NCI-H510A treated with DMSO at 0.1 percent for 48 hours (cell line): Measurements from ENCODE around the gene ASCC1.

ENCODE experiments used
- DNase-seq: peaks from one replicate; lab custom pipeline; 2025; lab: John Stamatoyannopoulos, UW

ASCC1 gene

DNA sequence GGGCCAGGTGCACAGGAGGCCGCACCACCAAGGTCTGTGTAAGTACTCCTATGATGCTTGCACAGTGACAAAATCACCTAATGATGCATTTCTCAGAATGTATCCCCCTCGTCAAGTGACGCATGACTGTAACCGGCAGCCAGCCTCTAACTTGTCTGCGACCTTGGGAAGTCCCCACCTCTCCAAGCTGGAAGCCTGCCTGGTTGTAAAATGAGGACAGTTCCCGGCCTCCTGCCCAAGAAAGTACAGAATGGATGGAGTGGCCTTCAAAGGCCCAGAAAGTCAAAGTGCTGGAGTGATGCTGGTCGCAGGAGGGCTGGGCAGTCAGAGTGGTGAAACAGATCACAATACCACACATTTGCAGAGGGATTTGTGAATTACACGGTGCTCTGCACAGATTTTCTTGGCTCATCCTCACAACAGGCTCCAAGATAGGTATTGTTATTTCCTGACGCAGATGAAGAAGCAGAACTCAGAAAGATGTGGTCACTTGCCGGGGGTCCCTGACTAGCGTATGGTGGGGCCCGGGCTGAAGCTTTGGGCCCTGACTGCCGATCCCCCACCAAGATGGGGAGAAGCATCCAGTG, 150.5 kb downstream of the ASCC1 start:
- no peak for DNase-seq

DNA sequence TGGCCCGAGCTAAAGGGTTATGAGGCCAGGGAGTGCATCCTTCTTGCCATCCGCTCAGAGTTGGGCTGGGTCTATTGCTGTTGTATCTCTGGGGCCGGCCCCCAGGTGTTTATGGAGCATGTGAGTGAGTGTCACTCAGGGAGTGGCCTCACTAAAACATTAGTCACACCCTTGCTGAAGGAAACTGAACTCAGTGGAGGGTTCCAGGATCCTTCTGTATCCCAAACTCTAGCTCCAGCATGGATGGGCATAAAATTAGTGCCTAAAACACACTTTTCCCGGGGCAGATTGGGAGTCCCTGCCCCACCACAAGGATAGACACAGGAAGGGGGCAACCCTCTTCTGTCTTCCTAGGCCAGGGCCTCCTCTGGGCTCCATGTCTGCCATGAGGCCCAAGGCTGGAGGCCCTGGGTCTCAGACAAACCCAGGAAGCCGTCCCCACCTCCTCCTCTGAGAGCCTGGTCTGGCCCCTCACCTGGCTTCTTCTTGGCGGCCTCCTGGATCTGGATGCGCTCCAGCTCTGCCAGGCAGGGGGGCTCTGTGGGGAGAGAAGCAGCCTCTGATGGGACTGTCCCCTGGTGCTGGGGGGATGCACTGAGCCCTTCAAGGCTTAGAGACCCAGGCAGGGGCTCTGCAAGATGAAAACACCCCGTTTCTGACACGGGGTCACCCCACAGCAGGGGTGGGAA, 152.2 kb downstream of the ASCC1 start:
- DNase-seq = no peak

GRCh38 chr10:72062832-72063702, 153.0 kb downstream of the ASCC1 start:
- no peak for DNase-seq

GRCh38 chr10:72062382-72062781, 153.7 kb downstream of the ASCC1 start:
- no peak for DNase-seq

DNA sequence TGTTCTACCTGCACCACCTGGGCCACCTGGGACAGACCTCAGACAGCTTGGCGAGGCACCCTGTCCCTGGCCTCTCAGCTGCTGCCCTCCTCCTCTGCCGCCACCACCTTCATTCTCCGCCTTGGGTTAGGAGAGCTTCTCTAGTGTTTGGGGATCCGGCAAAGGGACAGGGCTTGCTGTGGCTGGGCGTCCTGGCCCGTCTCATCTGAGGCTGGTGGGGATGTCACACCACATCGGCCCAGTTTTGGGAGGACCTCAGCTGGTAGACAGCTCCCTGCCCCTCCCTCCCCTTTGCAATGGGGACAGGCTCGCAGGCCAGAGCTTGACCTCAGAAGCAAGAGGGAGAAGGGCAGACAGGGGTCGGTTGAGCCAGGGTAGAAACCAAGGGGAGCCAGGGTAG, 154.1 kb downstream of the ASCC1 start:
- DNase-seq = no peak

GRCh38 chr10:72061491-72061890, 154.6 kb downstream of the ASCC1 start:
- DNase-seq = no peak

GRCh38 chr10:72059843-72060822, 155.9 kb downstream of the ASCC1 start:
- no peak for DNase-seq

DNA sequence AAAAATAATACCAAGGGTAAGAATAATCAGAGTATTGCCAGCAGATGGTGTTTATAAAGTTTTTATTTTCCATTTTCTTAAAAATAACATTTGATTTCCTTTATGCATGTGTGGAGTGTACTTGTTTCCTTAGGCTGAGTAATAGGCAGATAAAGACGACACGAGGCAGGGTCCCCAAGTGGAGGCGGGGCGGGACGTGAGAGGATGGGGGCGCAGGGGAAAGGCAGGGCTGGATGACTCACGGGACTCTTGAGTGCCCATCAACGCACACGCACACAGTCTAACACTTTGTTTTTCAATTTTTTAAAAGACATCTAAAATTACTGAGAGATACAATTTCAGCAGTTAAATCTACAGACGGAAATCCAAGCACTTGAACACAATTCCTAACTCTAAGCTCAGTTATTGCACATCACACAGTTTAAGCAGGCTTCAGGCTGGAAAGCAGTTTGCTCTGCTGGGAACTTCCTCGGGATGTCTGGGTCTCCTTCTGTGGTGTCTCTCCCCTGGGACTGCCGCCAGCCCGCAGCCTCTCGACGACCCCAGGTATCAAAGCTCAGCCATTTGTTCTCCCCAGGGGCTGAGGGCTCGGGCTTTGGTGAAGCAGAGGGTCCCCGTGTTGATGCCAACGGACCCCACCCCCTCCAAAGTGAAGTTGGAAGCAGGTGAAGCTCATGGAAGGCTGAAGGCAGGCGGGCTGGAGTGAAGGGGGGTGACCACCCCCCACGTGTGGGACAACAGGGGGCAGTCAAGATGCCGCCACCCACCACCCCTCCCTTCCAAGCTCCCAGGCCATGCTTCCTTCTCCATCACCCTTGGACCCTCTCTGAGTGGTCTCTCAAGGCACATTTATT, 156.9 kb downstream of the ASCC1 start:
- DNase-seq = no peak

GRCh38 chr10:72058347-72058898, 157.7 kb downstream of the ASCC1 start:
- DNase-seq = no peak

DNA sequence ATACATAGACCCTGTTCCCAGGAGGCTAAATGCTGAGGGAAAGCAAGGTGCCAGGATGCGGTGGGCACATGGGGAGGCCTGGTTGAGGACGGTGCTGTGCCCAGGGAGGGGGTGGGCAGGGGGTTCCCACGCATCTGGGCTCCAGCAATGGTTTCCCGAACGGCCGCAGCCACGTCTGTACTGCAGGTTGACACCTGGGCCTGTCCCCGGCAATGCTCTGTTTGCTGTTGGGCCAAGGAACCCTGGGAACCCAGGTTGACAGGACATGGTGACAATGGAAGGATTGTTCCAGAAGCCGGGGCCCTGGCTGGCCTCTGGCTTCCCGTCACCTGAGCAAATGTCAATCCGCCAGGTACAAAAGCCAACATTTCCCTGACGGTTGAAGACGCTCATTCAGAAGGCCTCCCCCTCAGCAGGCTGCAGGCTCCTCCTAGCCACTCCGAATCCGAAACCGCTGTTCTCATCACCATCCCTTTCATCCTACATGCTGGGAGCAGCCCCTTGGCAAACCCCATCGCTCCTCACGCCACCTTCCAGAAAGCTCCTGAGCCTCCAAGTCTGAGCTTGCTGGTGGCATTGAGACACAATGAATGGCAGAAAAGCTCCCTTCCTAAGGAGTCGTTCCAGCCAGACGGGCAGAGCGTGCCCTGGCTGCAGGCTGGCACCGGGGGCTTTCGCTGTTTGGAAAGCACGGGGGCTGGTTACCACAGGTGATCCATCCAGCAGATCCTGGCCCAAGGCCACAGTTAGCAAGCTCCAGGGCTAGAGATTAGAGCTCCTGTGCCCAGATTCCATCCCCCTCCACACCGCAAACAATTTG, 158.9 kb downstream of the ASCC1 start:
- DNase-seq = no peak

DNA sequence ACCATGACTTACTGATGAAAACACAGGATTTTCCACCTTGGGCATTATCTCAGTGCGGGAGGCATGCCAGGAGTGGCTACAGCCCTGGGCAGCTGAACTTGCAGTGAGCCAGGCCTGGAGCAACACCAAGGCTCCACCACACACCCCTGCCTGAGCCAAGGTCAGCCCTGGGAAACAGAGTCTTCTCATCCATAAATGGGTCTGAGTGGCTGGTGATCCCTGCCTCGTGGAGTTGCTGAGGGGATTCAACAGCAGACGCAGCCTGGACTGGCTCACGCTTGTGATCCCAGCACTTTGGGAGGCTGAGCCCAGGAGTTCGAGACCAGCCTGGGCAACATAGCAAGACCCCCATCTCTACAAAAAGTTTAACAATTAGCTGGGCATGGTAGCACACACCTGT, 160.0 kb downstream of the ASCC1 start:
- no peak for DNase-seq

DNA sequence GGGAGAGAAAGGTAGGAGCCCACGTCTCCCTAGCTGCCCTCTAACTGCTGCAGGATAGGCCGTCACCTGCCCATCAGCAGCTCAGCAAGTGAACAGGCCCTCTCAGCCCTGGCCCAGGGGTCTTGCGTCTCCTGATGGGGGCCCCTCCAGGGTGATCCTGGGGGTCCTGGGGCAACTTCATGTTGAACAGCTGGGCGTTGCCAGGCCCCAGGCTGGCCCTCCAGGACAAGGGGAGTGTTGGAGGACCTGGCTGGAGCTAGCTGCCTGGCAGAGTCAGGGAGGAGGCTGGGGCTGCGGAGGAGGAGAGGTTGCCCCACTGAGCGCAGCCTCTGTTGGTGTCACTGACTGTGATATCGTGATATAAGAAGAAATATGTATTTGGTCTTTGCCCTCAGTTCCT, 162.4 kb downstream of the ASCC1 start:
- DNase-seq = no peak

- DNase-seq = no peak
Measured at GRCh38 chr10:72050873-72051272, 165.2 kb downstream of the ASCC1 start.

DNA sequence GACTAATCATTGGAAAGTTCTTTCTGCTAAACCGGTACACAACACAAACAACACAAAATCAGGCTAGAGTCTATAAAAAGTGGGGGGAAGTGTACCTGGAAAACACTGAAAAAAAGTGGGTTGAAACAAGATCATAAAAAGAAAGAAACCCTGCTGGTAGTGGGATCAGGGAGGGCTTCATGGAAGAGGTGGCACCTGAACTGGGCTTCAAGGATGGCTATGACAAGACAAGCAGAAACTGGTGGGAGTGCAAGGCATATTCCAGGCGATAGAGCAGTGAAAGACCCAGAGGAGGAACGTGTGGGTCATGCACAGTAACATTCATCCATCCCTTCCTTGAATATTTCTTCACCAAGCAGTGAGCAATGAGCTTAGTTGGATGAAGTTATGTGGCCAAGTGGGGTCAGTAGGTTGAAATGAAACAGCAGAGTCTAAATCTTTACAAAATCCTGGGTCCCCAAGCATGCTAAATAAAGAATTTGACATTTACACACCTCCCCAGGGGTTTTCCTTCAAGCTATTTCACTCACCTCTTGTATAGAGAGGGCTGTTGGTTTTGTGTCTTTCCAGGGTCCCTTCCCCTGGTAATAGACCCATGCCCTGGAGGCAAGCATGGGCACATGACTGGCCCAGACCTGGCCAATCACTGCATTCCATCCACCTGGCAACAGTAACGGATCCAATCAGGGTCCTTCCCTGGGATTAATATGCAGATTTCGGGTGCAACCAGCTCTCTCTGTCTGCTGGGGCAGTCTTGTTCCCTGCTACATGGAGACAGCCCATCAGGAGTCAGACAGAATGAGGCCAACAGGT, 165.9 kb downstream of the ASCC1 start:
- no peak for DNase-seq

- DNase-seq = no peak
Measured at GRCh38 chr10:72049472-72049871, 166.6 kb downstream of the ASCC1 start.

GRCh38 chr10:72048450-72049124, 167.5 kb downstream of the ASCC1 start:
- peak; percentile 95 for DNase-seq
